GM23248 (cell line): ENCODE data around the gene SUPT3H.

Experiments used
- EZH2 ChIP-seq: fragments of 200-600 bp; sonication (generic); IDR thresholded peaks from 2 replicates; pipeline ENCODE4 v1.6.1; 2018; ENCODE audit warnings: antibody characterized with exemption, mild to moderate bottlenecking; ENCODE audit not compliant: insufficient read depth, poor library complexity, severe bottlenecking
- EZH2phosphoT487 ChIP-seq: fragments of 200-600 bp; sonication (generic); IDR thresholded peaks from 2 replicates; pipeline ENCODE4 v1.6.1; 2018; ENCODE audit warnings: antibody characterized with exemption, moderate library complexity, mild to moderate bottlenecking, low read depth; ENCODE audit not compliant: insufficient read depth

- TF ChIP-seq EZH2 (no peak), EZH2phosphoT487 (no peak)
Measured at GRCh38 chr6:44797746-44798145, 580.0 kb downstream of the SUPT3H start.
